HG02981 (cell line): ENCODE data around the gene RS1.

Experiments
- ATAC-seq: cut with Tn5 transposase; IDR thresholded peaks from one replicate; pipeline ENCODE4 v1.9.1; 2021; ENCODE audit warnings: mild to moderate bottlenecking, moderate library complexity; ENCODE audit not compliant: unreplicated experiment

The RS1 gene

GRCh38 chrX:18613930-18614639 lies 57.8 kb downstream of the RS1 start:
- ATAC-seq = no peak

- ATAC-seq = no peak
These were observed 63.9 kb downstream of the RS1 start for GRCh38 chrX:18607966-18608365.

GRCh38 chrX:18598413-18598812 lies 73.5 kb downstream of the RS1 start:
- ATAC-seq = no peak

- no peak for ATAC-seq
These were observed 75.8 kb downstream of the RS1 start for GRCh38 chrX:18596096-18596495.

- no peak for ATAC-seq
These were observed 77.8 kb downstream of the RS1 start for GRCh38 chrX:18594079-18594478.

GRCh38 chrX:18591834-18592233 lies 80.1 kb downstream of the RS1 start:
- no peak for ATAC-seq
